ENCODE results near the gene ZNF98.

Gene ZNF98

GRCh38 chr19:22422211-22422610 lies at the start of gene ZNF98:
TSS of gene ZNF98 (minus strand) at chr19:22422346. CDS start at chr19:22422224, 122 bp downstream.
- DNase-seq (ENCODE audit: low spot score) (no peak), FAIRE-seq (no peak)

GRCh38 chr19:22446605-22447004 lies 24.5 kb upstream of the ZNF98 start:
- DNase-seq (ENCODE audit: low spot score) (no peak), FAIRE-seq (no peak)

DNA sequence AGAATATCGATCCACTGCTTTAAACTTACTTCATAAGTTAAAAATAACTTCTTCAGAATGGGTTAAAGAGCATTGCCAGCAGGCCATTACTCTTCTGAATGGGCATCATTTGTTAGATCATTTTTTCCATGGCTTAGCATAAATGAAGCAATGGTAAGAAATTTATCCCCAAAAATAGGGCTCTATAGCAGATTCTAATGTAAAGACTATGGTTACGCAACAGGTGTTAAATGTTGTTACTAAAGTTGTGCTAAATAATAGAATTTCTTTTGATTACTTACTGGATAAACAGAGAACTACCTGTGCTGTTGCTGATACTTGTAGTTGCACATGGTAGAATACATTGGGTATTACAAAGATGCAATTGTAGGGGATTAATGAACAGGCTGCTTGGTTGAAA lies 15.9 kb upstream of the ZNF98 start:
- FAIRE-seq (no peak), DNase-seq (ENCODE audit: low spot score) (no peak)

GRCh38 chr19:22427960-22428913 lies 6.1 kb upstream of the ZNF98 start:
- FAIRE-seq: no peak

GRCh38 chr19:22427547-22427946 lies 5.4 kb upstream of the ZNF98 start:
- FAIRE-seq (no peak), DNase-seq (ENCODE audit: low spot score) (no peak)

More at GRCh38 chr19:22427960-22428913, 6.1 kb upstream of the ZNF98 start:
- no peak for DNase-seq (ENCODE audit: low spot score)

- no peak for FAIRE-seq
- DNase-seq (ENCODE audit: low spot score): no peak
Measured at GRCh38 chr19:22426901-22427300, 4.8 kb upstream of the ZNF98 start.

- DNase-seq (ENCODE audit: low spot score) (no peak), FAIRE-seq (no peak)
Measured at GRCh38 chr19:22421797-22422196, 349 bp downstream of the ZNF98 start.

DNA sequence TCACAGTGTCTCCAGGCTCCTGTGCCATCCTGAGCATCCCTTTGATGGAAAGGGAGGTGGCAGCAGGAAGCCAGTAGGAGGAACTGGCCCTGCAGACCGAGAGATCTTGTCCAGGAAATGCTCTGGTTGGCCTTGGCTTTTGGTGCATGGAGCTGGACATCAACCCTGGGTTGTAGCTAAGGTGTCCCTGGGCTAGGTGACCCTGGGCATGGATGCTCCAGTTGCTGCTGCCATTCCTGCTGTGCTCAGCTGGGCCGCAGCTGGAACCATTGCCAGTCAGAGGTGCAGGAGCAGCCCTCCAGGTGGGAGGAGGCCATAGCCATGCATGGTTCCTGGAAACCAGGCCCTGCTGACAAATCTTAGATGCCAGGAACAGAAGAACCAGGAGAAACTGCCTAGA lies 67.5 kb downstream of the ZNF98 start:
- FAIRE-seq (no peak), DNase-seq (ENCODE audit: low spot score) (no peak)
